ENCODE data around the gene MACROD2. TPM values are rescaled to one million over a fixed set of nuclear protein-coding genes. Genes with fewer than 3 reads are reported as not detected.

MACROD2 gene
- total and polyA plus RNA-seq, 2 of the 4 experiments (the other 2 are of a cell fraction): not detected

DNA sequence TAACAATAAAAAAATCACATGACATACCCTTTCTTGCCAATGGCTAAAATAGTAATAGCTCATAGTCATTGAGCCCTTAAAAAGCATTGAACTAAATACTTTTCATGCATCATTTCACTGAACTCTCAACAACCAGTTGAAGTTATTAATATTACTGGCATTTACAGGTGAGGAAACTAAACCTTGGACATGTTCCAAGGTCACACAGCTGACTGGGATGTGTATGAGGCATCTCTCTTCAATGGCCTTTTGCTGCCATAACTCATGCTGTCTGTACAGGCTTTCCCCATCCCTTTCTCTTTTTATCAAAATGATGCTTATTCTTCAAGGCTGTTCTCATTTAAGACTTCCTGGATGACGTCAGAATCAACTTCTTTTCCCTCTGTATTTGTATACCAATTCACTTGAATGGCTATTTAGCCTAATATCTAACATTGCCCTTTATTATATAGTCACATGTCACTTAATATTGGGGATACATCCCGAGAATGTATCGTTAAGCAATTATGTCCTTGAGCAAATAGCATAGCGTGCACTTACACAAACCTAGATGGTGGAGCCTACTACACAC is 2101.5 kb downstream of the MACROD2 start:
- no peak overlapping the region for H2BK15ac ChIP-seq (ENCODE audit: low read depth, low read length)
- no peak overlapping the region for H3K14ac ChIP-seq (replicated peaks; ENCODE audit: low read depth, low read length)
- H3K4ac ChIP-seq (ENCODE audit: low read depth, low read length): no peak overlapping the region
- H4K20me1 ChIP-seq (ENCODE audit: insufficient read depth, low read length): no peaks in the 10 kb centered on the region
- H3K9me1 ChIP-seq (ENCODE audit: insufficient read depth, low read length): no peaks in the 10 kb centered on the region
- H3K9me3 ChIP-seq (ENCODE audit: control insufficient read depth, insufficient read depth, low read length): peaks cover 9% of the 10 kb centered on the region
- H3K79me1 ChIP-seq (ENCODE audit: low read depth in 1 of 2, low read length in 2 of 2): no peaks in the 10 kb centered on the region
- no peak for DNase-seq
- no peak overlapping the region for H2BK5ac ChIP-seq (ENCODE audit: low read depth, low read length, poor library complexity, severe bottlenecking)
- intact Hi-C loops (cut with micrococcal nuclease) (no loop called here), in situ Hi-C loops (cut with MboI; ENCODE audit: low sequenced_read_pairs) (no loop called here), dilution Hi-C loops (cut with HindIII; ENCODE audit: low sequenced_read_pairs, unreplicated experiment) (no loop called here)
- no peak overlapping the region for H2AFZ ChIP-seq (replicated peaks; ENCODE audit: low read length, poor library complexity)
- no peak for ATAC-seq (ENCODE audit: low read depth)
- H3K9ac ChIP-seq (ENCODE audit: low read depth, low read length): no peak overlapping the region
- no peak overlapping the region for H2BK20ac ChIP-seq (ENCODE audit: low read depth, low read length)
- no peak overlapping the region for H3K4me3 ChIP-seq (ENCODE audit: insufficient read depth, low read depth, low read length)
- no peak overlapping the region for H2AK5ac ChIP-seq (ENCODE audit: low read depth, low read length)
- BruUV-seq (replicated peaks): no TSS peak
- no peaks in the 10 kb centered on the region for H3K27me3 ChIP-seq (ENCODE audit: control insufficient read depth, insufficient read depth, low read length)
- CTCF ChIA-PET: no interaction called here
- H3K27ac ChIP-seq (ENCODE audit: insufficient read depth, low read length): no peak overlapping the region
- H4K91ac ChIP-seq (ENCODE audit: insufficient read depth, low read depth, low read length): no peak overlapping the region
- H3K4me2 ChIP-seq (ENCODE audit: low read depth, low read length): no peak overlapping the region
- no peak overlapping the region for H3K56ac ChIP-seq (ENCODE audit: extremely low read depth, insufficient read depth, low read length)
- no peaks in the 10 kb centered on the region for H3K4me1 ChIP-seq (ENCODE audit: control insufficient read depth, insufficient read depth, low read length)
- H2BK120ac ChIP-seq (ENCODE audit: low read depth, low read length): no peak overlapping the region
- POLR2A ChIA-PET (ENCODE audit: unreplicated experiment): no interaction called here
- H3K23ac ChIP-seq (ENCODE audit: low read depth, low read length): no peak overlapping the region
- no peak overlapping the region for H4K8ac ChIP-seq (ENCODE audit: low read depth in 2 of 2, low read length in 2 of 2)
- WGBS, 2 experiments (ENCODE audit: extremely low coverage in 2 of 2, insufficient read length in 1 of 2): no CpG with 5 or more reads among the region's 4 CpGs
- no peak for TF ChIP-seq BHLHE40 (IDR thresholded peaks at IDR 0.05; ENCODE audit: low read depth, low read length)
- no peak for TF ChIP-seq MAZ (IDR thresholded peaks at IDR 0.05; ENCODE audit: borderline replicate concordance, low read depth, low read length)
- TF ChIP-seq, protein P1, sequence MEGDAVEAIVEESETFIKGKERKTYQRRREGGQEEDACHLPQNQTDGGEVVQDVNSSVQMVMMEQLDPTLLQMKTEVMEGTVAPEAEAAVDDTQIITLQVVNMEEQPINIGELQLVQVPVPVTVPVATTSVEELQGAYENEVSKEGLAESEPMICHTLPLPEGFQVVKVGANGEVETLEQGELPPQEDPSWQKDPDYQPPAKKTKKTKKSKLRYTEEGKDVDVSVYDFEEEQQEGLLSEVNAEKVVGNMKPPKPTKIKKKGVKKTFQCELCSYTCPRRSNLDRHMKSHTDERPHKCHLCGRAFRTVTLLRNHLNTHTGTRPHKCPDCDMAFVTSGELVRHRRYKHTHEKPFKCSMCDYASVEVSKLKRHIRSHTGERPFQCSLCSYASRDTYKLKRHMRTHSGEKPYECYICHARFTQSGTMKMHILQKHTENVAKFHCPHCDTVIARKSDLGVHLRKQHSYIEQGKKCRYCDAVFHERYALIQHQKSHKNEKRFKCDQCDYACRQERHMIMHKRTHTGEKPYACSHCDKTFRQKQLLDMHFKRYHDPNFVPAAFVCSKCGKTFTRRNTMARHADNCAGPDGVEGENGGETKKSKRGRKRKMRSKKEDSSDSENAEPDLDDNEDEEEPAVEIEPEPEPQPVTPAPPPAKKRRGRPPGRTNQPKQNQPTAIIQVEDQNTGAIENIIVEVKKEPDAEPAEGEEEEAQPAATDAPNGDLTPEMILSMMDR (conservative IDR thresholded peaks at IDR 0.05; ENCODE audit: low read depth, low read length): no peak
- TF ChIP-seq, protein P2, sequence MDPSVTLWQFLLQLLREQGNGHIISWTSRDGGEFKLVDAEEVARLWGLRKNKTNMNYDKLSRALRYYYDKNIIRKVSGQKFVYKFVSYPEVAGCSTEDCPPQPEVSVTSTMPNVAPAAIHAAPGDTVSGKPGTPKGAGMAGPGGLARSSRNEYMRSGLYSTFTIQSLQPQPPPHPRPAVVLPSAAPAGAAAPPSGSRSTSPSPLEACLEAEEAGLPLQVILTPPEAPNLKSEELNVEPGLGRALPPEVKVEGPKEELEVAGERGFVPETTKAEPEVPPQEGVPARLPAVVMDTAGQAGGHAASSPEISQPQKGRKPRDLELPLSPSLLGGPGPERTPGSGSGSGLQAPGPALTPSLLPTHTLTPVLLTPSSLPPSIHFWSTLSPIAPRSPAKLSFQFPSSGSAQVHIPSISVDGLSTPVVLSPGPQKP (IDR thresholded peaks at IDR 0.05; ENCODE audit: borderline replicate concordance, low read depth, low read length): no peak
- no peak for TF ChIP-seq MXI1 (IDR thresholded peaks at IDR 0.05; ENCODE audit: borderline replicate concordance, low read depth, low read length)
- TF ChIP-seq MAFK (IDR thresholded peaks at IDR 0.05; ENCODE audit: low read depth, low read length): no peak
- TF ChIP-seq RAD21 (IDR thresholded peaks at IDR 0.05; ENCODE audit: low read length): no peak
- no peak for TF ChIP-seq POLR2A (IDR thresholded peaks at IDR 0.05; ENCODE audit: low read depth, low read length)
- no peak for TF ChIP-seq CHD1 (IDR thresholded peaks at IDR 0.05; ENCODE audit: low read depth, low read length)
- no peak overlapping the region for H3K18ac ChIP-seq (ENCODE audit: low read depth, low read length)
- no peaks in the 10 kb centered on the region for H3K36me3 ChIP-seq (ENCODE audit: control insufficient read depth, insufficient read depth, low read length)
- H2AK9ac ChIP-seq (replicated peaks; ENCODE audit: low read depth, low read length, poor library complexity): no peak overlapping the region
- no peak overlapping the region for H4K5ac ChIP-seq (ENCODE audit: low read depth, low read length)

Data from IMR-90 (cell line).